GM19324 (cell line): ENCODE results near the gene KCNIP1.

Experiments used
- ATAC-seq: cut with Tn5 transposase; IDR thresholded peaks from one replicate; pipeline ENCODE4 v1.9.1; 2021; ENCODE audit warnings: mild to moderate bottlenecking, moderate library complexity; ENCODE audit not compliant: unreplicated experiment, low FRiP score

Gene KCNIP1

GRCh38 chr5:170503990-170504596 is at the start of gene KCNIP1:
Gene KCNIP1, plus strand, starts transcription at chr5:170504020.
- ATAC-seq: no peak

DNA sequence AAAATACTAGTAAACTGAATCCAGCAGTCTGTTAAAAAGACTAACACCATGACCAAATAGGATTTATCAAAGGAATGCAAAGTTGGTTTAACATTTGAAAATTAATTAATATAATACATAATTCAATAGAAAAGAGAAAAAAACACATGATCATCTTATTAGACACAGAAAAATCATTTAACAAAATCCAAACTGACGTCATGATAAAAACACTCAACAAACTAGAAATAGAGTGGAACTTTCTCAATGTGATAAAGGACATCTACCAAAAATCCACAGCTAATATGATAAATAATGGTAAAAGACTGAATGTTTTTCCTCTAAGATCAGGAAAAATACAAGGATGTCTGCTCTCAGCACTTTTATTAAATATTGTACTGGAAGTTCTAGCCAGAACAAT is 40.4 kb upstream of the KCNIP1 start:
- ATAC-seq: no peak

DNA sequence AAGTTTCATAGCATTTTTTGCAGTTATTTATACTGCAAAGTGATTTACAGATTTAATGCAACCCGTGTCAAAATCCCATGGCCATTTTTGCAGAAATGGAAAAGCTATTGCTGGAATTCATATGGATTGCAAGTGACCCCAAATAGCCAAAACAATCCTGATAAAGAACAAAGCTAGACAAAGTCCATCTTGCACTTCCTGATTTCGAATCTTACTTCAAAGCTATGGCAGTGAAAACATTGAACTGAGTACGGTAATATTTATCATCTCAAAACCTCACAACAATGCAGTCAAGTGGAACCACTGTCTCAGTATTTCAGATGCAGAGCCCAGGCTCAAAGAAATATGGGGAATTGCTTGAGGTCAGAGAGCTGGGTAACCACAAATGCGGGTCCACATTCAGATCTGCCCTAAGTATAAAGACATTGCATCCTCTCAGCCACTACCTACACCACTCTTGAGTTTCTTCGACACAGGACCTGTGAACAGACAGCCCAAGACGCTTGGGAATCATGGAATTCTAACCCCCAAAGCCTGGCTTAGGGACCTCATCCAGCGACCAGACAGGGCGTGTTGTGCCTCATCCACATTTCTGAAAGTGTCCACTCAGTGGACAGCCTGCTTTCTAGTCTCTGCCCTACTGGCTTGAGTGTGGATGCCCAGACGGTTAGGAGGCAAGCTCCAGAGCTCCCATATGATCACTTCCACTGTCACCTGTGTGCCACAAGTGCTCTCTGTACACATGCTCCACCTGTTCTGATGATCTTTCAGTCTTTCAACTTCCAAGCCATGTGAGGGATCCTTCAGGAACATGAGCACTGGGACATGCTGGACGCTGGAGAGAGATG is 39.3 kb upstream of the KCNIP1 start:
- ATAC-seq: no peak

- ATAC-seq: no peak
These were observed 37.3 kb upstream of the KCNIP1 start for GRCh38 chr5:170466553-170466952.

GRCh38 chr5:170466988-170467707 is 36.7 kb upstream of the KCNIP1 start:
- no peak for ATAC-seq

DNA sequence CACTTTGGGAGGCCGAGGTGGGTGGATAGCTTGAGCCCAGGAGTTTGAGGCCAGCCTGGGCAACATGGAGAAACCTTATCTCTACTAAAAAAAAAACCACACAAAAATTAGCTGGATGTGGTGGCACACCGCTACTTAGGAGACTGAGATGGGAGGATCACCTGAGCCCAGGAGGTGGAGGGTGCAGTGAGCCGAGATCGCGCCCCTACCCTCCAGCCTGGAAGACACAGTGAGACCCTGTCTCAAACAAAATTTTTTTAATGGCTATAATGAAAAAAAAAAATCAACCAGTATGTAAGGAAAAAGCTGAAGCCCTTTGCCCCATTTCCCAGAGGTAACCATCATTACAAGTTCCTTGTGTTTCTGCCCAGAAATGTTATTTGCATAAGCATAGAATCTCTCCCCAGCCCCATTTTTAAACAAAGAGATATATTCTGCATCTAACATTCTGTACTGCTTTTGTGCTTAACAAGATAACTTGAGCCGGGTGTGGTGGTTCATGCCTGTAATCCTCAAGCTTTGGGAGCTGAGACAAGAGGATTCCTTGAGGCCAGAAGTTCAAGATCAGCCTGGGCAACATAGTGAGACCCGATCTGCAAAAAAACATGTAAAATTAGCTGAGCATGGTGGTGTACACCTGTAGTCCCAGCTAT is 35.1 kb upstream of the KCNIP1 start:
- no peak for ATAC-seq

DNA sequence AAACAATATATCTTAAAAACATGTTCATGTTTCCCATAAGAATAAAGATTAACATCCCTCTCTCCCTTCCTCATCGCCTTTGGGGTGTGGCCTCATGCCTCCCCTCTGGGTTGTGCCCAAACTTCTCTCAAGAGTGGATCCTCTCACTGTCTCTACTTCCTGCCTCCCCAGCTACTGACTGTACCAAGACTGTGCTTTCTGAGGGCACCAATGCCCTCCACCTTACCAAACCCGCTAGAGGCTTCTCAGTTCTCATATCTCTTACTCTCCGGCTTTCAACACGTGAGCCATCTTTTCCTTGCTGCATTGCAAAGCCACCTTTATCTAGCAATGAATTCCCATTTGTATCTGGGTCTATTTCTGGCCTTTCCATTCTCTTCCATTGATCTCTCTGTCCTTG is 34.4 kb upstream of the KCNIP1 start:
- no peak for ATAC-seq

DNA sequence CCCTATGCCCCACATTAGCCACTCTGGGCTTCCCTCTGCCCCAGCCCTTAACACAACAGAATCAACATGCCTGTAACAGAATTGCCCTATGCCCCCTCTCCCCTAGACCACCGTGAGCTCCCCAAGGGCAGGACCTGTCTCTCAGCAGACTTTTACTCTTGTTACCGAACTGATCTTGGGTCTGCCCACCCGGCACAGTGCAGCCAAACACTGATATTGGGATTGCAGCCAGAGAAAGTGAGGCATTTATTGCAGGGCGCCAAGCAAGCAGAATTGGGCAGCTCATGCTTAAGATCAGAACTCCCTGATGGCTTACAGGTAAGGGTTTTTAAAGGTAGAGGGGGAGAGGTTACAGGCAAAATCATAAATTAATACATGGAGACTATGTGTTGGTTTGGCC is 33.5 kb upstream of the KCNIP1 start:
- no peak for ATAC-seq

- no peak for ATAC-seq
These were observed 32.9 kb upstream of the KCNIP1 start for GRCh38 chr5:170470808-170471404.

- ATAC-seq: no peak
These were observed 32.2 kb upstream of the KCNIP1 start for GRCh38 chr5:170471551-170472178.

GRCh38 chr5:170473642-170474041 is 30.2 kb upstream of the KCNIP1 start:
- ATAC-seq: no peak

DNA sequence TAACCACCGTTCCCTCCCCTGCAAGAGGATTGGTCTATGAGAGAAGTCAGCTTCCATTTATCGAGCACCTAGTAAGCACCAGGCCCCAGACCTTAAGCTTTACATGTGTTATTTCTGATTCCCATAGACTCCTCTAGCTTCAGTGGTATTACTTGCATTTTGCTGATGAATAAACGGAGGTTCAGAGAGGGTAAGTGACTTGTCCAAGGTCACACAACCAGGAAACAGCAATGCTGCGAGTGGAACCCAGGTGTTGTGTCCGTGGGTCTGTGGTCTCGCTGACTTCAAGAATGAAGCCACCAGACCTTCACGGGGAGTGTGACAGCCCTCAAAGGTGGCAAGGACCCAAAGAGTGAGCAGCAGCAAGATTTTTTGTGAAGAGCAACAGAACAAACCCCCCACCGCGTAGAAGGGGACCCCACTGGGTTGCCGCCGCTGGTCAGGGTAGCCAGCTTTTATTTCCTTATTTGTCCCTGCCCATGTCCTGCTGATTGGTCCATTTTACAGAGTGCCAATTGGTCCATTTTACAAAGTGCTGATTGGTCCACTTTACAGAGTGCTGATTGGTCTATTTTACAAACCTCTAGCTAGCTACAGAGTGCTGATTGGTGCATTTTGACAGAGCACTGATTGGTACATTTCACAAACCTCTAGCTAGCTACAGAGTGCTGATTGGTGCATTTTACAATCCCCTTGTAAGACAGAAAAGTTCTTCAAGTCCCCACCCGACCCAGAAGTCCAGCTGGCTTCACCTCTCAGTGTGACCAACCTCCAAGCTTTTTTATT is 29.1 kb upstream of the KCNIP1 start:
- ATAC-seq: no peak

DNA sequence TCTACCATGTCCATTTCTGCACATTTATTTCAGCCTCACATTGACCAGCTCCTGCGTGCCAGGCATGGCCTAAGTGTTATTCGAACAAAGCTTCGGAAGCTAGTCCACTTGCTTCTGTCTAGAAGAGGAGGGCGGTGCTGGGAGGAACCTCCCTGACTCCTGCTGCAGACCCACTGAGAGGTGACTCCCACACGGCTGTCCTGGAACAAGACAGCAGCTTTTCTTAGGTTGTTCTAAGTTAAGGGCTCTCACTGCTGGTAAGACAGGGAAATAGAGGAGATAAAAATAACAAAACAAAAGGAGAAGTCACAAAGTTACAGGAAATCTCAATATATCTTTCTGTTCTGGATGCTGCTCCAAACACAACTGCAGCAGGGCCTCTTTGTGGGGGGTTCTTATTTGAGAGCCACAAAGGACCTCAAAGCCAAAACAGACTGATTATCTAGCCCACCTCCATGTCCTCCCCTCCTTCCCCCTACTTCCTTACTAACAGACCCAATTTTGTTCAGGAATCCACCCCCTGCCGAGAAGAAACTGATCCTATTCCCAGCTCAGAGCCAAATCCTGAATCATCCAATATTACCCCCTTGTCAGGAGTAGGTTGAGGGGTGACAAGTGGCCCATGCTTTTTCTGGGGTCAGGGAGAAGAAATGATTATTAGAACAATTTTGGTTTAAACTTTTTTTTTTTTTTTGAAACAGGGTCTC is 28.4 kb upstream of the KCNIP1 start:
- ATAC-seq: no peak

- ATAC-seq: no peak
These were observed 27.1 kb upstream of the KCNIP1 start for GRCh38 chr5:170476704-170477103.

DNA sequence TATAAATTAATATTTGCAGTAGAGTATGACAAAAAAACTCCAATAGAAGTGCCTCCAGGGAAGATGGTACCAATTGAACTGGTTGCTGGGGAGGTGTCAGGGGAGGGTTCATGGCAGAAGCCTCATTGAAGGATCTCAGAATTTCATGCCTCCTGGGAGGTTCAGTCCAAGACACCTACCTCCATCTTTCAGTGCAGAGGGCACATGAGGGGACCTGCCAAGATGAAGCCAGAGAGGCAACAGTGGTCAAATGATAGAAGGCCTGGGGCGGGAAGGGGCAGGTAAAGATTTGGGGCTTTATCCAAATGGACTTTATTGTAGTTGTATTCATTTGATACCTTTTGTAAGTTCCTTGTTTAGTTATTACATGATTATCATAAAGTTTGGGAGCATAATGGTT is 25.9 kb upstream of the KCNIP1 start:
- no peak for ATAC-seq

- ATAC-seq: no peak
These were observed 25.5 kb upstream of the KCNIP1 start for GRCh38 chr5:170478306-170478705.

DNA sequence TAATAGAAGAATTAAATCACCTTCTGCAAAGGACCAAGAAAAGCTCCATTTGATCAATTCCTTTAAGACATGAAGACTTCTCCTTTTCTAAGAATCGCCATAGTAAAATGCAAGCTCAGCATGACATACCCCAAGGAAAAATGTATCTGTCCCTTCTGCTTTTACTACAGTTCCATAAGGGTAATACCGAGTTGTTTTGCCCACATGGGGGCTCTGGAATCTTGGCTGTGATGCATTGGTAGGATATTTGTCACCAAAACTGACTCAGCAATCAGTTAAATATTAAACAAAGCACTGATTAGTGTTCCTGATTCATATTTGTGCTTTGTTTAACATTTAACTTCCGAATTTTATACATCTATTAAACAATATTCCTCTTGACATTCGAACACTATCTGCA is 24.3 kb upstream of the KCNIP1 start:
- ATAC-seq: no peak

DNA sequence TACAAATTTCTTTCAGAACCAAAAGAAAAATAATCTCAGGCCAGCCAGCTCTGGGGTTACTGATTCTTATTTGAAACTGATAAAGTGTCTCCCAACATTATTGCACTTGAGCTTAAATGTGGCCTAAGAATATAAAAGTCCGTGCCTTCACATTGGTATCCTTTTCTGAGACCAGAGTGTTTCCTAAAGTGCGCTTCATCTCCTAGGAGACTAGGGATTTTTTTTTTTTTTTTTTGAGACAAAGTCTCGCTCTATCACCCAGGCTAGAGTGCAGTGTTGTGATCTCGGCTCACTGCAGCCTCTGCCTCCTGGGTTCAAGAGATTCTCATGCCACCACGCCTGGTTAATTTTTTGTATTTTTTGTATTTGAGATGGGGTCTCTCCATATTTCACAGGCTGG is 23.6 kb upstream of the KCNIP1 start:
- no peak for ATAC-seq

DNA sequence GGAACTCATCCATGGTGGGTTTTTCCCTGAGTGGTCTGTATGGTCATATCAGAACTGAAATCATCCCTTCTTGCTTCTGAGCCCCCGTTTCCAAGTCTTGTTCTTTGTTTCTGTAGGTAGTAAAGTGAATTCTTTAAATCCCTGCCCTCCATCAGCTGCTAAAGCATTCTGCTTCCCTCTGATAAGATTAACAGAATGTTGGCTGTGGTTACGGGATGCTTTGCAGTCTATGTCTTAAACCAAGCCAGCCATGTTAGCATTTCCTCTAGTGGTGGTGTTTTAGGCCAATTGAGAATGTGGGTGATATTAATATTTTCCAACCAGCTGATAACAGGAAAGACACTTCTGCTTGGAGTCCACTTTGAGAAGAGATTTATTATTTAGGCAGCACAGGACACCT is 22.0 kb upstream of the KCNIP1 start:
- ATAC-seq: no peak
